OCI-LY7 (cell line): ENCODE measurements around the gene RABEPK. TPM values are rescaled to one million over a fixed set of nuclear protein-coding genes. Genes with fewer than 3 reads are reported as not detected.

ENCODE experiments used
- BruUV-seq: library from RNA; stranded (reverse); fragments of 400-500 nt; replicated peaks from 2 replicates; lab custom pipeline; 2021; lab: Mats Ljungman, UMichigan
- CTCF ChIA-PET: fragments of 300-600 bp; sonication (Branson Sonifier 250); formaldehyde crosslinking; loops from one replicate; lab custom pipeline; 2022; ENCODE audit warnings: antibody characterized with exemption; ENCODE audit not compliant: unreplicated experiment; lab: Charles Lee
- POLR2A ChIA-PET: fragments of 300-600 bp; sonication (Branson Sonifier 250); formaldehyde crosslinking; loops from one replicate; lab custom pipeline; 2022; ENCODE audit warnings: antibody characterized with exemption; lab: Charles Lee
- DNase-seq: peaks from one replicate; pipeline ENCODE4 v3.0.0-alpha.2; 2015; ENCODE audit warnings: low spot score
- H2AFZ ChIP-seq: fragments of 200-600 bp; sonication (generic), shearing (Covaris generic); 2 replicates; pipeline ENCODE4 v1.6.1; 2014; ENCODE audit warnings: mild to moderate bottlenecking, antibody characterized with exemption, low read length, moderate library complexity
- H3K27ac ChIP-seq: fragments of 200-600 bp; sonication (generic); 2 replicates; pipeline ENCODE4 v1.5.1; 2014; ENCODE audit warnings: mixed run types, low read depth, mild to moderate bottlenecking, moderate library complexity, low read length, inconsistent platforms; ENCODE audit not compliant: poor library complexity, severe bottlenecking
- H3K36me3 ChIP-seq: fragments of 200-600 bp; sonication (generic); 2 replicates; pipeline ENCODE4 v1.6.1; 2014; ENCODE audit warnings: mild to moderate bottlenecking, antibody characterized with exemption, low read length, moderate library complexity, mixed read lengths; ENCODE audit not compliant: insufficient read depth
- H3K4me1 ChIP-seq: fragments of 200-600 bp; sonication (generic); 2 replicates; pipeline ENCODE4 v1.5.1; 2014; ENCODE audit warnings: mild to moderate bottlenecking, low read length; ENCODE audit not compliant: insufficient read depth, poor library complexity, severe bottlenecking
- H3K4me2 ChIP-seq: fragments of 200-600 bp; sonication (generic); 2 replicates; pipeline ENCODE4 v1.6.1; 2014; ENCODE audit warnings: mild to moderate bottlenecking, low read length
- H3K4me3 ChIP-seq: fragments of 200-600 bp; sonication (generic); 2 replicates; pipeline ENCODE4 v1.5.1; 2014; ENCODE audit warnings: mild to moderate bottlenecking, low read depth, low read length; ENCODE audit not compliant: poor library complexity, severe bottlenecking
- H3K79me2 ChIP-seq: fragments of 200-600 bp; sonication (generic); 2 replicates; pipeline ENCODE4 v1.6.1; 2016; ENCODE audit warnings: low read depth, mild to moderate bottlenecking, low read length, moderate library complexity, mixed read lengths; ENCODE audit not compliant: insufficient read depth
- H3K9me2 ChIP-seq: fragments of 200-600 bp; sonication (generic); 2 replicates; pipeline ENCODE4 v1.6.1; 2016; ENCODE audit warnings: mild to moderate bottlenecking, low read length, mixed read lengths; ENCODE audit not compliant: insufficient read depth
- H3K9me3 ChIP-seq: fragments of 200-600 bp; sonication (generic); 2 replicates; pipeline ENCODE4 v1.6.1; 2014; ENCODE audit warnings: mild to moderate bottlenecking, mixed run types, low read length, mixed read lengths
- H4K20me1 ChIP-seq: fragments of 200-600 bp; sonication (generic); 2 replicates; pipeline ENCODE4 v1.6.1; 2014; ENCODE audit warnings: mild to moderate bottlenecking, antibody characterized with exemption, low read length, moderate library complexity, mixed read lengths; ENCODE audit not compliant: insufficient read depth
- CTCF ChIP-seq: fragments of 200-600 bp; sonication (generic); conservative IDR thresholded peaks from 2 replicates; pipeline ENCODE4 v1.5.1; 2014; ENCODE audit warnings: mild to moderate bottlenecking, antibody characterized with exemption, low read length, moderate library complexity, mixed read lengths
- EZH2phosphoT487 ChIP-seq: fragments of 200-600 bp; sonication (generic); IDR thresholded peaks from 2 replicates; pipeline ENCODE4 v1.6.1; 2018; ENCODE audit warnings: low read depth, borderline replicate concordance, mild to moderate bottlenecking, mixed run types, antibody characterized with exemption, low read length, moderate library complexity, mixed read lengths
- intact Hi-C: fragments of 100-400 bp; cut with micrococcal nuclease; formaldehyde crosslinking; loops from one replicate; pipeline ENCODE4 v1.10.0; 2022; ENCODE audit not compliant: unreplicated experiment
- total RNA-seq, 2 experiments: library from RNA; depleted of rRNA in 1 of 2; stranded (reverse); fragments of >200 nt in 1 of 2; shearing (Covaris generic) in 1 of 2; gene quantifications; 2 replicates each; pipeline ENCODE4 v1.2.3, GENCODE V29; 2014 to 2022

RABEPK gene
- total RNA-seq, 2 experiments from 2014 or later = 22.9 to 27.0 TPM

- Histone ChIP-seq H3K4me1 (peaks cover 32% of the 10 kb centered on the region), H3K36me3 (peaks cover 39% of the 10 kb centered on the region), H3K9me3 (no peaks in the 10 kb centered on the region), H3K4me2 (peak overlapping the region; percentile 99), H3K9me2 (no peaks in the 10 kb centered on the region), H2AFZ (peak overlapping the region; percentile 64; the same call in 1 of the 2 replicates), H3K27ac (peak overlapping the region; percentile 58), H3K4me3 (peak overlapping the region; percentile 96), H3K79me2 (peaks cover 51% of the 10 kb centered on the region), H4K20me1 (peaks cover 33% of the 10 kb centered on the region)
- no peak for DNase-seq
- CTCF ChIA-PET = interaction anchor here (0.6 kb wide), 2 partner anchors 137 to 165 kb away, joined by 3 read pairs; no protein-coding TSS in a partner anchor
- TF ChIP-seq EZH2phosphoT487 = no peak
- no peak for TF ChIP-seq CTCF
- TSS peak; percentile 98 for BruUV-seq
- POLR2A ChIA-PET = interaction anchor here (0.5 to 3.9 kb wide), 21 partner anchors 9 to 1605 kb away, joined by 3 to 28 read pairs (median 5); partner anchors contain the start of gene GAPVD1
- intact Hi-C loops = loop anchor here (1.0 to 5.0 kb wide), 3 partner anchors 53 to 375 kb away; partner anchors contain the start of gene PPP6C
These were observed 41.8 kb downstream of the RABEPK start for GRCh38 chr9:125241863-125242739.

GRCh38 chr9:125243792-125244260 is 43.5 kb downstream of the RABEPK start:
- H2AFZ ChIP-seq = no peak overlapping the region
- H3K4me1 ChIP-seq = peaks cover 14% of the 10 kb centered on the region
- no peak overlapping the region for H3K4me3 ChIP-seq
- DNase-seq = no peak
- H4K20me1 ChIP-seq = peaks cover 18% of the 10 kb centered on the region
- no peak overlapping the region for H3K4me2 ChIP-seq
- ChIA-PET CTCF (no interaction called here), POLR2A (interaction anchor here (1.0 to 3.9 kb wide), 3 partner anchors 10 to 17 kb away, joined by 3 to 28 read pairs (median 3); partner anchors contain the start of gene GAPVD1)
- intact Hi-C loops = loop anchor here (5.0 kb wide), 2 partner anchors 128 to 377 kb away; no protein-coding TSS in a partner anchor
- H3K9me3 ChIP-seq = no peaks in the 10 kb centered on the region
- peaks cover 22% of the 10 kb centered on the region for H3K36me3 ChIP-seq
- BruUV-seq = no TSS peak
- H3K9me2 ChIP-seq = no peaks in the 10 kb centered on the region
- no peak overlapping the region for H3K27ac ChIP-seq
- TF ChIP-seq CTCF (no peak), EZH2phosphoT487 (no peak)
- peaks cover 34% of the 10 kb centered on the region for H3K79me2 ChIP-seq
